ENCODE results near the gene THEM5.
"Not testable (repeated sequence)": the region's sequence is repeated elsewhere in the genome, so short reads cannot be mapped to it uniquely, and the experiment has no call there.

The THEM5 gene

DNA sequence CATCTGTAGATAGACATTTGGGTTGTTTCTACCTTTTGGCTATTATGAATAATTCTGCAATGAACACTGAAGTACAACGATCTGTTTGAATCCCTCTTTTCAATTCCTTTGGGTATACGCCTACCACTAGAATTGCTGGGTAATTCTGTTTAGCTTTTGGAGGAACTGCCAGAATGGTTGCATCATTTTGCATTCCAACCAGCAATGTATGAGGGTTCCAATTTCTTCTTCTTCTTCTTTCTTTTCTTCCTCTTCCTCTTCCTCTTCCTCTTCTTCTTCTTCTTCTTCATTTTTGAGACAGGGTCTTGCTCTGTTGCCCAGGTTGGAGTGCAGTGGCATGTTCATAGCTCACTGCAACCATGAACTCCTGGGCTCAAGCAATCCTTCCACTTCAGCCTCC lies 13.8 kb upstream of the THEM5 start:
- no peak for DNase-seq

DNA sequence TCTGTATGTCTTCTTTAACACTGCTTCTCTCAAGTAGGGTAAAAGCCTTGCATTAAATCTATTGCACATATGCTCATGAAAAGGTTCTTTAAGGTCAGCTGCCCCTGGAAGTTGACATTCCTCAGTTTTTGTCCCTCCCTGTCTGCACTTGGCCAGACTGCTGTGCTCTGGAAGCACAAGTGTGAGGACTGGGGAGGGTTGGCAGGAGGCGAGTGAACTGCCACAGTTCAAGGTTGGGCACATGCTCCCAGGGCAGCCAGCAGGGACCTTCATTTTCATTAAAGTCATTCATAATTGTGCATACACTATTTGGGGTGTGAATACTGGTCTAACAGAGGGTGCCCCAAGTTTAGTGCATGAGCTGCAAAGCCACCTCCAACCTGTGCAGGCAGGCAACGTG lies 10.9 kb upstream of the THEM5 start:
- no peak for DNase-seq

DNA sequence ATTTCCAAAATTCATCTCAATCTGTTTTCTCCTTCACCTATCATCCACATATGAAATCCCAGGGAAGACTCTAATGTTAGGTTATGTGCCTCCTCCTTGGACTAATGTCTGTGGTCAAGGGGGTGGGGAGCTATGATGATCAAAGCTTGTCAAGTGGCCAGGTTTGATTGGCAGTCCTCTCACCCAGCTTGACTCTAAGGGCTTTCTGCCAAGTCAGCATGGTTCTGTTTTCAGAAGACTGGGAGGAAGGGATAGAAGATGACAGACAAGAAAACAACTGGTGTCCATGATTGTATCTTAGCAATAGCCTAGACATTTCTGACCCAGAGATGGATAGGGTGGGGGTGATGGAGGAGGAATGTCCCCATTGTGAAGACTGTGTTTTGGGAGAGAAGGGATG lies 9.1 kb upstream of the THEM5 start:
- no peak for DNase-seq

DNA sequence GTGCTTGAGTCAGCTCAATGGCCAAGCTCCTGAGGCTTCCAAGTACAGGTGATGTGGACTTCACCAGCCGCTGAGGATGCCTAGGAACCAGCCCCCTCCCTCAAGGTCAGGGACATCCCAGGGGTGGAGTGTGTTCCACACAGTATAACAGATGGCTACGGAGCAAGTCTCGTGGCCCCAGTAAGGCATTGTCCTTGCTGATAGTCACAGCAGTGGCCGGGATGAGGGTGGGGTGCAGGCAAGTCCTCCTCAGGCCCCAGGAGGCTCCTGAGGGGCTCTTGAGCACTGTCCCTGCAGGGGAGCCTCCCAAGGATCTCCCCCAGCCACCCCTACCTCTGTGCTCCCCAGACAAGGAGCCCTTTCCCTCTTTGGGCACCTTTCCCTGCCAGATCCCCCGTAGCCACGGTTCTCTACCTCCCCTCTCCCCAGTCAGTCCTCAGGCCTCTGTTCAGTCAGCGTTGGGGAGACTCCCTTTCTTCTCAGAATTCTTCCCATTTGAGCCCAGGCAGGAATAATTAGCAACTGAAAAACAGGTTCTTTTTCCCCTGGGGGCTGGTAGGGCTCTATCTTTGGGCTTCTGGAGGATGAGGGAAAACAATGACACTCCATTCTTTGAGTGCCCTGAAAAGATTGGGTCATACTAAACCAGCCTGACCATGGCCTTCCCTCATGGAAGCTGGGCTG lies 7.1 kb upstream of the THEM5 start:
- no peak for DNase-seq

DNA sequence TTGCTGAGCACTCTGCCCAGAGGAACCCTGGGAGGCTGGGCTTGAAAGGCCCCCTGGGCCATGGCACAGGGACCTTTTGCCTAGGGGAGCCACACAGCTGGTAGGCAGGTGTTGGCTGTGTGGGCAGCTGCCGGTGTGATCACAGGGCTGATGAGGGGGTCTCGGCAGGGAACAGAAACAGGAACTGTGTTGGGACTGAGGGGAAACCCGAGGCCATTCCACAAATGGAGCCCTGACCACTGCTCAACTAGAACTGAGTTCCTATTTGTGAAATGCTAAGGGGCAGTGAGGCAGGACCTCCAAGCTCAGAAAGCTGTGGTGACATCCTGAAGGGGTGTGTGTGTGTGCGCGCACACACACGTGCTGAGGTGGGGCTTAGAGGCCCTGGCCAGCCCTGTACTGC lies 6.4 kb upstream of the THEM5 start:
- no peak for DNase-seq

DNA sequence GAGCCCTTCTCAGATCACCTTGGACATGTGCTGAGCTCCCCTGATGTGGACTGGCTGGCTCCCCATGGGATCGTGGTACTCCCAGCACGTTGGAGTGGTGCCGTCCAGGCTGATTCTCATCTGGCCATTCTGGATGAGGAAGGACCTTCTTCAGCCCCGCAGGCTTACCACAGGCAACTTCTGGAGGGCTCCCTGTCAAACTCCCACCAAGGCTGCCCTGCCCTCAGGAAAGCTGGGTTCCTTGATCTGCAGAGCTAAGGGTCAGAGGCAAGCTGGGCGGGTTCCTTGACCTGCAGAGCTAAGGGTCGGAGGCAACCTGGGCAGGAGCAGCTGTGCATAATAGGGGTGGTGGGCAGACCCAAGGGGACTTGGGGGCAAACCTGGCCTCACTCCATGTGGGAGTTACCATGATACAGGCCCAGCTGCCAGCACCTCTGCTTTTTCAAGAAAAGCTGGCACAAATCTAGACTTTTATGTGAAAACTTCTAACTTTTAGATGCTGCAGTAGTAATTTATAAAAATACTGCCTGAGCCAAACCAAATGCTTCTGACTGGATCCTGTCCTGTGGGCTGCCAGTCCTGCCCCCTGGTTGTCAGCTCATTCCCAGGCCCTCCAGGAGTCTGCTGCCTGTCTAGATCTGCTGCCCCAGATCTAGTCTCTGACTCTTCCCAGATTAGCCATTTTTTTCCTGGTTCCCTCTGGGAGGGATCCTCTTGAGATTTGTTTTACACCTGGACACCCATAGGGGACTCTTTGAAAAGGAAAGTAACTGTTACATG lies 5.6 kb upstream of the THEM5 start:
- DNase-seq, result no peak

DNA sequence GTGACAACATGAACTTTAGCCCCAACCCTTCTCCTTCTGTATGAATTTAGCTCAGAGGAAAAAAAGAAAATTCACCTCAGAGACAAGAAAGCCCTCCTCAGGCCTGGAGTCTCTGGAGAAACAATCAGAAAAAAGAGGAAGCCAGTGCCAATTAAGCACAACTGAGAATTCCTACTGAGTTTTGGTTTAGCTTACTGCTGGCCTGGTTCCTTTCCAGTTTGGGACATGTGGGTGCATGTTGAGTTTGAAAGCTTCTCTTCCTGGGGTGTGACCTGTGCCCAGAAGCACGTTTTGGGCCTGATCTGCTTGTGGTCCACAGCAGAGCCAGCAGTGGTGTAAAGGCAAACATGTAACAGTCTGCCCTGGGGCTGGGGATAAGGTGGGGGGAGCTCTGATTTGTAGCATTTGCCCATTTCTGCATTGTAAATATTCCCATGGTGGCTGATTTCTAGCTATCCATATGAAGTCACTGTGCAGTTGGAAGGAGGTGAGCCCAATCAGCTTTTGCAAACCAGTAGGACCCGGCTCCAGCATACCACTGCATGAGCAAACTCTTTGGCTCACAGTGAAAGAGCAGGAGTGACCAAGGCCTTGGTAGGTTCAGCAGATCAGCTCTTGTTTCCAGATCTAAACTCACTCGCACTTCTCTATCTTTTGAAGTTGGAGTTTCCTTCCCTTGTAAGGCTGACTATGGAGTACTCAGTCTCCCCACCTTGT lies 4.7 kb upstream of the THEM5 start:
- no peak for DNase-seq

DNA sequence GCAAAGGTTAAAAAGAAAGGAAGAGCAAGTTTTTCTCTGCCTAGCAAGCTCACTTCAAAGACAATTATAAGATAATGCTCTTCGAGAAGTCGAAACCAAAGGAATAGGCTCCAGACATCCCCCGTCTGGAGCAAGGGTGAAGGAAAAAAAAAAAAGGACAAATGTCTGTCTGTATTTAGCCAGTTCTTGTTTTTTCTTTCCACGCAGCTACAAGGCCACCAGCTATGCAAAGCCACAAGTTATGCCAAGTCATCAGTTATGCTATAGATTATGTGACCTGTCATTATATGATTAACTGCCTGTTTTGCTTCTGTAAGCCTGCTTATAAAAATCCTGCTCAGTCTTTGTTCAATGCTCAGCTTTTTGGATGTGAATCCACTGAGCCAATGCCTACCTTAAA lies 2.4 kb upstream of the THEM5 start:
- DNase-seq, result no peak

DNA sequence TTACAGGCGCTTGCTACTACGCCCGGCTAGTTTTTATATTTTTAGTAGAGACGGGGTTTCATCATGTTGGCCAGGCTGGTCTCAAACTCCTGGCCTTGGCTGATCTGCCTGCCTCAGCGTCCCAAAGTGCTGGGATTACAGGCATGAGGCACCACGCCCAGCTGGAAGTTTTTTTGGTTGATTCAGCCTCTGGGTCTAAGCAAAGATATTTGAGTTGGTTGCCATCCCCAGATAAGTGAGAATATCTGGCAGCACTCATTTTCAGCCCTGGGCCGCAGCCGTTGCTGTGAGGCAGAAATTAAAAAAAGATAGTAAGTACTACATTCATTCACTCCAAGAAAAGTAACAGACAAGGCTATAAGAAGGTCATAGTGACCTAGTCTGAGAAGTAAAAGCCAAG lies 2.0 kb upstream of the THEM5 start:
- not testable (repeated sequence) for DNase-seq

DNA sequence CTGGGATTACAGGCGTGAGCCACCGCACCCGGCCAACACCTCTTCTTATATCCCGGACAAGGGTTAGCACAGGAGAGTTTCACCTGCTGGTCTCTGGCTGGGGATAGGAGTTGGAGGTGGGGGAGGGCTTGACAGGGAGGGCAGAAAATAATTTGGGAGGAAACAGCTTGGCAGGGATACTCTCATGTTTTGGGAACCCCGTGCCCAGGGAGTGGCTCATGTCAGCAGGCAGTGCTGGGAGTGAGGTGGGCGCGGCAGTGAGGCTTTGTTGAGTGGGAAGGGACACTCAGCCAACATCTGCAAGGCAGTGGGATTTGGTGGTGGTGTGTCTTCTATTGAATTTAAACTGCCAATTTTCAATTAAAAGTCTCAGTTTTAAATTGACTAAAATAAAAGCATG lies 1.1 kb upstream of the THEM5 start:
- DNase-seq, result no peak

DNA sequence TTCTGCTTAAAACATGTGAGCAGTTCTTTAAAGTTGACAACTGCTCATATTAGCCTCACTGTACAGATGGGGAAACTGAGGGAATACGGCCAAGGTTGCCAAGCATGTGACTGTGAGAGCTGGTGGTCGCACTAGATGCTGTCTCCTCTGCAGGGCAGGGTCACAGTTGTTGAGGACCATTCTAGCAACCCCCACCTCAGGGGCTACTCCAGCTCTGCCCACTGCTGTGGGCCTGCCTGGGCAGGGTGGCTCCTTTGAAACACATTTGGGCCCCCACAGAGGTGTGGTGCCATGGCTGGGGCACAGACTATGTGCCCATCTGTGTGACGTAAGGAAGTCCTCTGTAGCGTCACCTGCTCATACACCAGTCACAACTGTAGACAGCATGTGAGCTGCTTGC lies 779 bp downstream of the THEM5 start:
- DNase-seq, result no peak

DNA sequence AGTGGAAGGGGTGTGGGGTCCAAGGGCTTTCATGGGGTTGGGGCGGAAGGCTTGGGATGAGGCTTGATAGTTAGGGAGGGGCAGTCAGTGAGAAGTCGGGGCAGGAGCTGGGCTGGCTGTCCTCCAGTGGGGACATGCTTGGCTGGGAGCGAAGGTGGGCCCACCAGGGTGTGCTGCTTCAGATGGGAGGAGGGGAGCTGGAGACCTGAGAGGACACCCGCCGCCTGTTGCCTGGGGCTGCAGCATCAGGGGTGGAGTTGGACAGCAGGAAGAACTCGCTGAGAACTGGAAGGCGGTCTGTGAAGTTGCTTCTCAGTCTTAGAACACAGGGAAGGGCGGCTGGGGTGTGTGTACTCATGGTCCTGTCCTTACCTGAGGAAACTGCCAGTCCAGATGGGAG lies 1.6 kb downstream of the THEM5 start:
- no peak for DNase-seq

DNA sequence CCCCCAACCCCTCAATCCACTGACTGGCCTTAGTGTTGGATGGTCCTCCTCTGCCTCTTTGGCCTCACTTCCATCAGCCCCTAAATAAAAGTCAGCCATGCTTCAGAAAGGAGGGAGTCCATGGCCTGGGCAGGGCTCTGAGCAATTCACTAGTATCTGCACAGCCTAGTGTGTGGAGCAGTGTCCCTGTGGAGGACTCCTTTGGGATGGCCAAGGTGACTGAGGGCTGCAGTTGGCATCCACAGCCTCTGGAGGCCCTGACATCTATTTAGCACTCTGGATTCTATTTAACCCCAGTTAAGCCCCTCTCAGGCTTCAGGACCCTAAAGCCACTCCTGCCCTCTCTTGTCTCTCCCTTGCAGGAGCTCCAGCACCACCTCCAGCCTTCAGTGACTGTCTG lies 3.6 kb downstream of the THEM5 start:
- DNase-seq, result no peak

DNA sequence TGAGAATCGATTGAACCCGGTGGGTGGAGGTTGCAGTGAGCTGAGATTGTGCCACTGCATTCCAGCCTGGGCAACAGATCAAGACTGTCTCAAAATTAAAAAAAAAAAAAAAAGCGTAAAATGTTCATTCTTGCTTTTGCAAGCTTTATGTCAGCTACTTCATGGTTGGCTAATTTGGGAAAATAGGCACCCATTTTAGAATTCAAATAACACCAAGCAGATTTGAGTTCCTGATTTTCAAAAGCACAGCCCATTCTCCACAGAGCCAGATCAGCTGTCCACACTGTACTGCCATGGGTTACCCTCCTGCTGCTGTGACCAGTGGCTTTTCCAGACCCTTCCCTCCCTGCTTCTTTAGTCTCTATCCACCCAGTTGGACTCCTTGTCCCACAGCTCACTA lies 4.4 kb downstream of the THEM5 start:
- DNase-seq, result no peak

DNA sequence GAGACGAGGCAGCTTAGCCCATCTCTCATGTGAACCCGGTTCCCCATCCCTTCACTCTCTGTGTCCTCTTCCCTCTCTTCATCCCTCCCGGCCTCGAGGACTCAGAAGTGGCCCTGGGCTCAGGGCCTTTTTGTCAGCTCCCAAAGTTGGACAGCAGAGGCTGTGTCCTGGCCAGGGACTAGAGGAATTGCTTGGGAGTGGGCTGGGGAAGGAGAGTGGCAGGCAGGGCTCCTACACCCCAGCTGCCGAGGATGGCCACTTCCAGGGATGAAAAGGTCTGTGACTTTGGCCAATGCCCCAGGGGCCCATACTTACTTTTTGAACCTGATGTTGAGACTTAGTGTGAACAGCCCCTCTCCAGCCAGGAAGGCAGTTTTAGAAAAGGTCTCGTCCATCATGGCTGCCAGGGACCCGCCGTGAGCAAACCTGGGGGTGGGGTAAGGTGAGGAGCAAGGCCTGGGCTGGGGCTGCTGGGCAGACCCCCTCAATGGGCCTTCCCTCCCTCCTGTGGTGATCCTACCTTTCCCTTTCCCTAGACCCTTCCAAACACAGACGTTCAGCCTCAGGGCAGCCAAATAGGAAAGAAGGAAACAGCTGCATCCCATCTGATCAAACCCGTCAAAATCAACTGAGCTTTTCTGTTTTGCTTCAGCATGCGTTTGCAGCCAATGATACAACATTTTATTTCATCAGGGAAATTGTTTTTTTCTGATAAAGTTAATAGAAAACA lies 5.5 kb downstream of the THEM5 start:
- no peak for DNase-seq

DNA sequence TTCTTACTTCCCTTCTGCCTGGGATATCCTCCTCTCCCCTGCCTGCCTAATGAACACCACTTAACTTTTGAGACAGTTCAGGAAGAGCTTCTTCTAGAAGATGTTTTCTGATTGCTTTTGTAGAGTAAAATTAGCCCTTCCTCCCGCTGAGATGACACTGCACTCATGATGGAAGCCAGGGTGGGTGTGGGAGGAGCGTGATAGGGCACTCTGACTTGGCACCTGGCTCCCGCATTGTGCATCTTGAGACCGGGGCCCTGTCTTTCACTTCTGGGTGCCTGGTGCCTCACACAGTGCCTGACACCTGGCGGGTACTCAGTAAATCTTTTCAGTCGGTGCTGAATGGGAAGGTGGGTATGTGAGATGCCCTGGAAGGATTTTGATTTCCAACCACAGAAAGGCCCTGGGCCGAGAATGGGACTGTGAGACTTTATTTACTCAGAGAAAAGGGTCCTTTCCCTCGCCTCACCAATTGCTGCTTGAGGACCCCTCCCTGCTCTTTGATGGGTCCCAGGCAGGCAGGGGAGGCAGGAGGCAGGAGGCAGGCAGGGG lies 6.8 kb downstream of the THEM5 start:
- no peak for DNase-seq

DNA sequence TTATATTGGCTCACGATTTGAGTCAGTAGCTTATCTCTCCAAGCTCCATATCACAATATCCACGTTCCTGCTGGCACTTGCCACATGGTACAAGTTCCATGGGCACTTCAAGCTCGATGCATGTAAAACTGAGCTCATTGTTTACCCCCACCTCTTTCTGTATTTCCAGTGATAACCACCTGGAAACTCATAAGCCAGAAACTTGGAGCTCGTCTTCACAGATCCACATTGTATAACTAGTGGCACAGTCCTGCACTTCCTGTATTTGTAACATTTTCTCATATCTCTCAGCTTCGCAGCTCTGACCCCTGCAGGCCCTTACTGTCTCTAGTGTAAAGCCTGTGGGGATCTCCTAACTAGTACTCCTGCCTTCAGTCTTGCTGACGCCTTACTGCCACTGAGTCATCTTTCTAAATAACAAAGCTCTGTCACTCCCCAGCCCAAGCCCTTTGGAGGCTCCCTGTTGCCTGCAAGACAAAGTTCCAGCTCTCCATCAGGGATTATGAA lies 7.4 kb downstream of the THEM5 start:
- no peak for DNase-seq

DNA sequence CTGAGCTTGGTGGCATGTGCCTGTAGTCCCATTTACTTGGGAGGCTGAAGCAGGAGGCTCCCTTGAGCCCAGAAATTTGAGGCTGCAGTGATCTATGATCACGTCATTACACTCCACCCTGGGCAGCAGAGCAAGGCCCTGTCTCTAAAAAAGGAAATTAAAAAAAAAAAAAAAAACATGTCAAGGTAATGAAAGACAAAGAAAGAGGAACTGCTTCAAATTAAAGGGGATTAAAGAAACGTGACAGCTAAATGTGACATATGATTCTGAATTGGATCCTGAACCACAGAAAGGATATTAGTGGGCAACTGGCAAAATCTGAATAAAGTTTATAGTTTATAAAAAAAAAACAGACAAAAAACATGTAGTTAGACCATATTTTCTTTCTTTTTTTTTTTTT lies 10.1 kb downstream of the THEM5 start:
- DNase-seq, result no peak

DNA sequence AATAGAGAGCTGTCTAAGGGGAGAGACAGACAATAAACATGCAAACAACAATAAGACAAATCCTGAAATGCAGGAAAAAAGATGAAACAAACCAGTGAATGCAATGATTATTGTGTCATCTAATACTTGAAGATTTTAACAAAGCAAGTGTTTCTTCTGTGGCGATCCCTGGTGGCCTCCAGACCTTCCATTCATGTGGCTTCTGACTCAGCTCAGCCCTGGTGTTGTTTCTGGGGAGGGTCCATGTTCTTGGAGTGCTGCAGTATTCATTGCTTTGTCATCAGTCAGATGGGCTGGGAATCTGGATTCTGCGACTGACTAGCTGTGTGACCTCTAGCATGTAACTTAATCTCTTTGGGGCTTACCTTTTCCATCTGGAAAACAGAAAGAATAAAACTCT lies 12.4 kb downstream of the THEM5 start:
- DNase-seq, result no peak

DNA sequence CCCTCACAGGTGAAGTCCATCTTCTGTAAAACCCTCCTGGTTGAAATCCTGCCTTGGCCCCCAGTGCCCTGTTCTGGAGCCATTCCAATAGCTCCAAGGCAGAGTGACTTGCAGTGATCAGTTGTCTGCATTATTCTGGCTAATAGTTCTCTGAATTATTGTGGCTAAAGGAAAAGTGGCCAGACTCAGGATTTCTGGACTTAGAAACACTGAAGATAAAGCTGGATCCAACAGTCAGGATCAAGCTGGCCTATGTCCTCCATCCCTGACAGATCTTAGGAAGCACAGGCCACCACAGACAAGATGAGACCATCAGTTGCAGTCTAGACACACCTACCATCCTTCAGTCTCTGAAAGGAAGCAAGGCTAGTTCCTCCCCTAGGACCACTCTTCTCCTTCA lies 13.1 kb downstream of the THEM5 start:
- DNase-seq, result no peak

DNA sequence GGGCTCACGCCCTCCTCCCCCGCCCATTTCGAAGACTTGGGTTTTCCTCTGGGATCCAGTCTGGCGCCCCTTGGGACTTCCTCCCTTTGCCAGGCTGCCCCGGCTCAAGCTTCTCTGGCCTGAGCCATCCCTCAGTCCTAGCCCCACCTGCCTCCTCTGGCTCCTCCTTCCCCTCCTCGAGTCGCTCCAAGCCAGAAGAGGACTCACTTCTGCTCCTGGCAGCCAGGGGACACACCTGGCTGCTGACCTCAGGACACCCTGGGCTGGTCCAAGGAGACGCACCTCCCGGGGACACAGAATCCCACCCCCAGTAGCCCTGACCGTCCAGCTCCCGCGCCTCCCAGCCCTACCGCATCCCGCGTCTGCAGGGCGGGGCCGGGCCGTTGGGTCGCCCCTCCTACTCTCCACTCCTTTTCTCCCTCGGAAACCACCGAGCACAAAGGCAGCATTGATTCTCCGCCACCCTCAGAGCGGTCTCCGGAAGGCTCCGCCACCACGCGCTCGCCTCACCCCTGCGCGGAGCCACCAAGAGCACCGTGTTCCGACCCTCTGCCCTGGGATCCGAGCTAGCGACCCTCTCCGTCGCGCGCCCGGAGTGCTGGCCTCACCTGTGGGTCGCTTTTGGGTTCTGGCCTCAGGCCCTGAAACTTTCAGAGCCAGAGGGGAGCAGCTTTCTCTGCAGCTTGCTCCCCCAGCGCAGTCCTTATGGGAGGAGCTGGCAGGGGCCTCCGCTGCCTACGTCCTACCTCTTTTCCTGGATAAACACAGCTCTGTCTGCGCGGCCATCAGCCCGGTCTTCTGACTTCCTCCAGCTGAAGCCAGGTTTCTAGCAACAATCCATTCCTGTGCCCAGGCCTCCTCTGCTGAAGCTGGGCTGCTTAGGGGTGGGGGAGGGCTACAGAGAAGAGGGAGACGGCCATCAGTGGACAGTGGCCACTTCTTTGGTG lies 13.8 kb downstream of the THEM5 start, which contains the start of gene C2CD4D:
Gene C2CD4D (minus strand): TSS at position 364 of the 947 bp plus-strand sequence. CDS start 831 bp downstream, outside the sequence.
- DNase-seq, result peak; percentile 70

DNA sequence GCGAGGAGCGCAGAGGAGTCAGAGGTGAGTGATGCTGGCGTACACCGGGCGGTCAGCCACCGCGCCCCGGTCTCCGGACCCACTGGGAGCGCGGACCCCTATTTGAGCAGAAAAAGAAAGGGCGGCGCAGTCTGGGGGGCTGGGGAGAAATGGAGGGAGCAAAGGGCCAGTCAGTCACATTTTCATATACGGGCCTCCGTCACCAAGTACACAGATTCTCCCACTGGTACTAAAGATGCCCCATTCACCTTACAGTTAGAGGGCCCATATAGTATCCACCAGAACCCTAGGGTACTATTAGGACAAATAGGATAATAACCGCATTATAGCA lies 14.5 kb downstream of the THEM5 start:
- no peak for DNase-seq

Data from CD4-positive, alpha-beta T cell treated with Interferon gamma for 1 hour (primary cell).